Measurements from ENCODE around the gene CEACAM3. TPM values are rescaled to one million over a fixed set of nuclear protein-coding genes. Genes with fewer than 3 reads are reported as not detected.
A peak's percentile ranks its signal among the peaks of the same experiment; 100 is the strongest.

The CEACAM3 gene
- total RNA-seq, 6 experiments from 2014 or later: not detected

DNA sequence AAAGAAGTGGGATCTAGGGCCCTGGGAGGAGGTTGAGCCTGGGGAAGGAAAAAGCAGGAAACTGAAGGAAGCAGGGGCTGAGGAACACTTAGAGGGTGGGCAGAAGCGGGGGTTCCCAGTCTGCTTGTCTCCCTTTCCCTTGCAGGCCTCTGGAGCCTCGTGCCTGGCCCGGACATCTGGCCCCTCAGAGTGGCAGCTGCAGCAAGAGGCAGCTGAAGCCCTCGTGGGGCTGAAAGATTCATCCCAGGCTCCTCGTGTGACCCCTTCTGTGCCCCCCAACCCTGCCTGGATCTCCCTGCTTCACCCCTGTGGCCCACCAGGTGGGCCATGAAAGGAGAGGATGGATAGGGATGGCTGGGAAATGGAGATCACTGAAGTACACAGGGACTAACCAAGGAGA lies 54.0 kb downstream of the CEACAM3 start:
- Mint-ChIP-seq H3K27ac (no peak overlapping the region), H3K27me3 (ENCODE audit: insufficient read depth) (peaks cover 51% of the 10 kb centered on the region), H3K4me1 (ENCODE audit: low read depth) (no peaks in the 10 kb centered on the region), H3K36me3 (ENCODE audit: low read depth) (no peaks in the 10 kb centered on the region), H3K4me3 (no peak overlapping the region), H3K9me3 (no peaks in the 10 kb centered on the region)
- TF ChIP-seq CTCF (IDR thresholded peaks at IDR 0.05): no peak
- DNase-seq: no peak

DNA sequence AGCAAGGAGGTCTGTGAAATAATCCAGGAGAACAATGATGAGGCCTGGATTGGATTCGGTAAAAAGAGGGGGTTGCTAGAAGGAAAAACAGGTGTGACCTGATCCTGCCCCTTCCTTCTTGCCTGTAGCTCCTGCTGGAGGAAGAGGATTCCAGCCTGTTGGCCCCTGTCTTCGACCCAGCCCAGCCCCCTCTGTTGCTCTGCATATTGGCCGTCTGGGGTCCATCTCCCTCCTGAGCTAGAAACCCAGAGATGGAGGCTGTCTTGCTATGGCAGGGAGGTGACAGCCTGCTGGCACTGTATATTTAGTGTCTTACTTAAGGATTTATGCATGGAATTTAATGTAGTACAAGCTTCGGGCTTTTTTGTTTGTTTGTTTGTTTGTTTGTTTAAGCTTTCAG lies 55.1 kb downstream of the CEACAM3 start:
- H3K4me3 Mint-ChIP-seq: no peak overlapping the region
- H3K27me3 Mint-ChIP-seq (ENCODE audit: insufficient read depth): peaks cover 51% of the 10 kb centered on the region
- H3K36me3 Mint-ChIP-seq (ENCODE audit: low read depth): no peaks in the 10 kb centered on the region

GRCh38 chr19:41853344-41853743 lies 57.0 kb downstream of the CEACAM3 start:
- DNase-seq: no peak
- no peaks in the 10 kb centered on the region for H3K4me1 Mint-ChIP-seq (ENCODE audit: low read depth)
- no peak overlapping the region for H3K4me3 Mint-ChIP-seq
- TF ChIP-seq CTCF (IDR thresholded peaks at IDR 0.05): no peak
- peaks cover 53% of the 10 kb centered on the region for H3K27me3 Mint-ChIP-seq (ENCODE audit: insufficient read depth)
- no peaks in the 10 kb centered on the region for H3K36me3 Mint-ChIP-seq (ENCODE audit: low read depth)
- H3K9me3 Mint-ChIP-seq: no peaks in the 10 kb centered on the region
- no peak overlapping the region for H3K27ac Mint-ChIP-seq

More for the DNA sequence above, 55.1 kb downstream of the CEACAM3 start:
- Mint-ChIP-seq H3K27ac (no peak overlapping the region), H3K4me1 (ENCODE audit: low read depth) (no peaks in the 10 kb centered on the region), H3K9me3 (no peaks in the 10 kb centered on the region)
- no peak for TF ChIP-seq CTCF (IDR thresholded peaks at IDR 0.05)
- DNase-seq: no peak

DNA sequence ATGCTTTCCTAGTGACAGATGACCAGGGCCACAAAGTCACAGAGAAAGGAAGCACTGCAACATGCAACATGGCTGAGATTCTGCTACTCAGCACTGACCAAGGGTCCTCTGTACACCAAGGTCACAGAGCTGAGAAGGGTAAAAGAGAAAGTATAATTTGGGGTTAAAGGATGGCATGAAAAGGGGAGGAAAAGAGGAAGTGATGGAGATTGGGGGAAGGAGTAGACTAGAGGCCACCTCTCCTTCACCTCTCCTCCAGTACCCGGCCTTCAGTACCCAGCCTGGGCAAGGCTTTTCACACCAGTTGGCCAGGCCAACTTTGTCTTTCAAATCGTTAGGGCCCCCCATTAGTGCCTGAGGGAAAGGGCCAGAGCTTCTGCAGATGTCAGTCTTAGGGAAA lies 57.4 kb downstream of the CEACAM3 start:
- no peak for DNase-seq
- no peaks in the 10 kb centered on the region for H3K9me3 Mint-ChIP-seq
- H3K27ac Mint-ChIP-seq: no peak overlapping the region
- no peaks in the 10 kb centered on the region for H3K4me1 Mint-ChIP-seq (ENCODE audit: low read depth)
- no peak overlapping the region for H3K4me3 Mint-ChIP-seq
- peaks cover 49% of the 10 kb centered on the region for H3K27me3 Mint-ChIP-seq (ENCODE audit: insufficient read depth)
- TF ChIP-seq CTCF (IDR thresholded peaks at IDR 0.05): no peak
- no peaks in the 10 kb centered on the region for H3K36me3 Mint-ChIP-seq (ENCODE audit: low read depth)

DNA sequence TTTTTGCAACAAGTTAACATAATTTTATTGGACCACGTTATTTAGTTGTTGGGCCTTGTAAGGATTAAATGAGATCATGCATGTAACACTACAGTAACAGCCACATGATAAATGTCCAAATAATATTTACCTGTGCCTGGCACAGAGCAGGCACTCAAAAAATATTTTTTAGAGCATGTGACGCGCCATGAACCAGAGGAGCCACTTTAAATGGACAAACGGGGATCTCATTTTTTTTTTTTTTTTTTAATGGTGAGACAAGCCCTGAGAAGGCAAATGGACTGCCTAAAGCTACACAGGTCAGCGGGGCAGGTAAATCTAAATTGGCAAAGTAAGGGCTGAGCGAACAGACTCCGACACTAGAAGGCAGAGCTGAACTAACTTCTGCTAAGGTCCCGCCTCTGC lies 62.8 kb downstream of the CEACAM3 start:
- no peak for TF ChIP-seq CTCF (IDR thresholded peaks at IDR 0.05)
- Mint-ChIP-seq H3K4me3 (peak overlapping the region; percentile 92), H3K9me3 (no peaks in the 10 kb centered on the region), H3K4me1 (ENCODE audit: low read depth) (peaks cover 40% of the 10 kb centered on the region), H3K27ac (peak overlapping the region; percentile 36; the same call in 1 of the 2 replicates), H3K27me3 (ENCODE audit: insufficient read depth) (peaks cover 19% of the 10 kb centered on the region), H3K36me3 (ENCODE audit: low read depth) (peaks cover 34% of the 10 kb centered on the region)
- no peak for DNase-seq

All from HFFc6 (cell line).